ENCODE measurements around the gene CHORDC1.

Gene CHORDC1

DNA sequence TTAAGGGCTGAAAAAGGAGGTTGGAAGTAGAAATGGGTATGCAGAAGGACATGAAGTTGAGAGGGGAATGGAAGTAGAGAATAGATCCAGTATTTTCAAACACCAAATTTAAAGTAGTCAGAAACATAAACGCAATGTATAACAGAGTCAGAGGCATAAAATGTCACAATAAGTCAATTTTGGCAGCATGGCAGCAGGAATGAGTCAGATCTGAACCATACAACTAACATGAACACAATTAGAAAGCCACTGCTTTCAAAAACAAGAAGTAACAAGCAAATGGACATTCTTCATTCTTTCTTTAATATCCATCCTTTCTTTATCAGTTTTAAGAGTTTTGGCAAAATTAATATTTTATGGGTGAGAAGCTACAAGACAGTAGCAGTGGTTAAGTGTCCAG, 2.5 kb downstream of the CHORDC1 start:
- Histone ChIP-seq H3K27me3 (ENCODE audit: control insufficient read depth, insufficient read depth, low read length) (no peaks in the 10 kb centered on the region), H3K9me3 (ENCODE audit: control insufficient read depth, low read length) (no peaks in the 10 kb centered on the region), H3K4me1 (peaks cover 8% of the 10 kb centered on the region), H3K27ac (no peak overlapping the region), H3K79me2 (peaks cover 27% of the 10 kb centered on the region), H3K4me3 (ENCODE audit: low read depth, low read length) (no peak overlapping the region), H3K9ac (no peak overlapping the region), H2AFZ (no peak overlapping the region), H3K36me3 (ENCODE audit: control insufficient read depth, insufficient read depth, low read length) (no peaks in the 10 kb centered on the region), H3K4me2 (ENCODE audit: low read length) (no peak overlapping the region)
- TF ChIP-seq, protein P1, sequence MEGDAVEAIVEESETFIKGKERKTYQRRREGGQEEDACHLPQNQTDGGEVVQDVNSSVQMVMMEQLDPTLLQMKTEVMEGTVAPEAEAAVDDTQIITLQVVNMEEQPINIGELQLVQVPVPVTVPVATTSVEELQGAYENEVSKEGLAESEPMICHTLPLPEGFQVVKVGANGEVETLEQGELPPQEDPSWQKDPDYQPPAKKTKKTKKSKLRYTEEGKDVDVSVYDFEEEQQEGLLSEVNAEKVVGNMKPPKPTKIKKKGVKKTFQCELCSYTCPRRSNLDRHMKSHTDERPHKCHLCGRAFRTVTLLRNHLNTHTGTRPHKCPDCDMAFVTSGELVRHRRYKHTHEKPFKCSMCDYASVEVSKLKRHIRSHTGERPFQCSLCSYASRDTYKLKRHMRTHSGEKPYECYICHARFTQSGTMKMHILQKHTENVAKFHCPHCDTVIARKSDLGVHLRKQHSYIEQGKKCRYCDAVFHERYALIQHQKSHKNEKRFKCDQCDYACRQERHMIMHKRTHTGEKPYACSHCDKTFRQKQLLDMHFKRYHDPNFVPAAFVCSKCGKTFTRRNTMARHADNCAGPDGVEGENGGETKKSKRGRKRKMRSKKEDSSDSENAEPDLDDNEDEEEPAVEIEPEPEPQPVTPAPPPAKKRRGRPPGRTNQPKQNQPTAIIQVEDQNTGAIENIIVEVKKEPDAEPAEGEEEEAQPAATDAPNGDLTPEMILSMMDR (IDR thresholded peaks at IDR 0.05) = no peak

DNA sequence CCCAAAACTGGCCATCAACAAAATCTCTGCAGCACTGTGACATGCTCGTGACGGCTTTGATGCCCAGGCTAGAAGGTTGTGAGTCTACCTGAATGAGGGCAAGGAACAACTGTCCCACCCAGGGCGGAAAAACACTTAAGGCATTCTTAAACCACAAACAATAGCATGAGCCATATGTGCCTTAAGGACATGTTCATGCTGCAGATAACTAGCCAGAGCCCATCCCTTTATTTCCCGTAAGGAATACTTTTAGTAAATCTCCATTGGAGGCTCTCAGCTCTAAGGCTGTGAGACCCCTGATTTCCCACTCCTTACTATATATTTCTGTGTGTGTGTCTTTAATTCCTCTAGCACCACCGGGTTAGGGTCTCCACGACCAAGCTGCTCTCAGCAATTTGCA, 3.4 kb downstream of the CHORDC1 start:
- no peaks in the 10 kb centered on the region for H3K27me3 ChIP-seq (ENCODE audit: control insufficient read depth, insufficient read depth, low read length)
- H2AFZ ChIP-seq = no peak overlapping the region
- H3K36me3 ChIP-seq (ENCODE audit: control insufficient read depth, insufficient read depth, low read length) = no peaks in the 10 kb centered on the region
- TF ChIP-seq, protein P1 (IDR thresholded peaks at IDR 0.05) = no peak
- no peak overlapping the region for H3K27ac ChIP-seq
- H3K79me2 ChIP-seq = peaks cover 27% of the 10 kb centered on the region
- H3K9me3 ChIP-seq (ENCODE audit: control insufficient read depth, low read length) = no peaks in the 10 kb centered on the region
- H3K4me3 ChIP-seq (ENCODE audit: low read depth, low read length) = no peak overlapping the region
- no peak overlapping the region for H3K9ac ChIP-seq
- H3K4me1 ChIP-seq = peaks cover 8% of the 10 kb centered on the region
- H3K4me2 ChIP-seq (ENCODE audit: low read length) = no peak overlapping the region

DNA sequence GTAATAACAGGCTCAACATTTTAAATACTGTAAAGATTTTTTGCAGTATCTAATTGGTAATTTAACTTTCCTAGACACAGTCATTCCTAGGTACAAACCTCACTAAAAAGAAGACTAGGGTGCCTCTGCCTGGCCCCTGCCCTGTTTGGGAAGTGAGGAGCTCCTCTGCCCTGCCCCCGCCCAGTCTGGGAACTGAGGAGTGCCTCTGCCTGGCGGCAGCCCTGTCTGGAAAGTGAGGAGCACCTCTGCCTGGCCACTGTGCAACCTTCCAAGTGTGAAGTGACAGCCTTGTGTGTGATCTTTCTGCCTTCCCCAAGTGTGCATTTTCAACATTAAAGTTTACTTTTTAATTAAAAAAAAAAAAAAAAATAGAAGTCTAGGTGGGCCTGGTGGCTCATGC, 4.2 kb downstream of the CHORDC1 start:
- H3K4me3 ChIP-seq (ENCODE audit: low read depth, low read length) = no peak overlapping the region

DNA sequence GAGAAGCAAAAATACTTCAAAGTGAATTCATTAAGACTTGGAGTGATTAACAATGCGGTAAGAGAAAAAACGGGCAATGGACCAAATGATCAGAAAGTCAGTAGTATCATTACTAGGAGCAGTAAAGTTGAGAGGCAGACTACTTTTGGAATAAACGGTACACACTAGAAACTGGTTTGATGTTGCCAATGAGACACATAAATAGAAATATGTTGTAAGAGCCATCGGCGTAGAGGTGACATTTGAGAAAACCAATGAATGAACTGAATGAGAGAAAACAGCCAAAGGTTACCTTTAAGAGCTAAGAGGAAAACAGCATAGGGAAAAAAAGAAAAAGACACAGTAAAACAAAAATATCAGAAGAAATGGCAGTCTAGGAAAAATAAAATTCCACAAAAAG, 6.2 kb downstream of the CHORDC1 start:
- peaks cover 8% of the 10 kb centered on the region for H3K4me1 ChIP-seq
- H3K9ac ChIP-seq = no peak overlapping the region
- H2AFZ ChIP-seq = no peak overlapping the region
- no peak overlapping the region for H3K27ac ChIP-seq
- no peak overlapping the region for H3K4me2 ChIP-seq (ENCODE audit: low read length)
- H3K79me2 ChIP-seq = peaks cover 24% of the 10 kb centered on the region
- H3K36me3 ChIP-seq (ENCODE audit: control insufficient read depth, insufficient read depth, low read length) = no peaks in the 10 kb centered on the region
- no peaks in the 10 kb centered on the region for H3K27me3 ChIP-seq (ENCODE audit: control insufficient read depth, insufficient read depth, low read length)
- TF ChIP-seq, protein P1 (IDR thresholded peaks at IDR 0.05) = no peak
- H3K4me3 ChIP-seq (ENCODE audit: low read depth, low read length) = no peak overlapping the region
- no peaks in the 10 kb centered on the region for H3K9me3 ChIP-seq (ENCODE audit: control insufficient read depth, low read length)

More for the DNA sequence above, 4.2 kb downstream of the CHORDC1 start:
- Histone ChIP-seq H3K36me3 (ENCODE audit: control insufficient read depth, insufficient read depth, low read length) (no peaks in the 10 kb centered on the region), H3K9me3 (ENCODE audit: control insufficient read depth, low read length) (no peaks in the 10 kb centered on the region), H3K4me2 (ENCODE audit: low read length) (no peak overlapping the region), H3K79me2 (peaks cover 29% of the 10 kb centered on the region), H3K27ac (no peak overlapping the region), H2AFZ (no peak overlapping the region), H3K27me3 (ENCODE audit: control insufficient read depth, insufficient read depth, low read length) (no peaks in the 10 kb centered on the region), H3K9ac (no peak overlapping the region), H3K4me1 (peaks cover 8% of the 10 kb centered on the region)
- TF ChIP-seq, protein P1 (IDR thresholded peaks at IDR 0.05) = no peak

DNA sequence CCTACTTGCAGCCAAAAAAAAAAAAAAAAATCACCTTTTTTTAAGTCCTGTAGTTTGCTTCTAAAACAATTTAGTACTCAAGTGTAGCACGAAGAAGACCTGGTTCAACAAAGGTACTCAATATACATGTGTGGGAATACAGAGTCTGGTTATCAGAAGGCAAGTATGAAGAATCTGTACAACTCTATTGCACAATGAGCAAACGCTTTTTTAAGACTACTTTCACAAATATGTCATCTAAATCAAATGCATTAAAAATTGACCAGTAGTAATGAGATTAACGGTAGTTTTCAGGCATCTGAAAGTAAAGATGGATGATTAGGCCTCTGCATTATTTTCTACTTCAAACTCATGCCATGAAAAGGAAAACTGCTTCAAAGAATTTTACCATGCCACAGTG, 9.5 kb downstream of the CHORDC1 start:
- no peak overlapping the region for H3K4me3 ChIP-seq (ENCODE audit: low read depth, low read length)
- no peaks in the 10 kb centered on the region for H3K36me3 ChIP-seq (ENCODE audit: control insufficient read depth, insufficient read depth, low read length)
- no peak overlapping the region for H3K27ac ChIP-seq
- H3K9me3 ChIP-seq (ENCODE audit: control insufficient read depth, low read length) = no peaks in the 10 kb centered on the region
- TF ChIP-seq, protein P1 (IDR thresholded peaks at IDR 0.05) = no peak
- H3K4me1 ChIP-seq = no peaks in the 10 kb centered on the region
- H3K9ac ChIP-seq = no peak overlapping the region
- no peaks in the 10 kb centered on the region for H3K27me3 ChIP-seq (ENCODE audit: control insufficient read depth, insufficient read depth, low read length)
- no peak overlapping the region for H2AFZ ChIP-seq
- H3K79me2 ChIP-seq = peaks cover 2% of the 10 kb centered on the region
- H3K4me2 ChIP-seq (ENCODE audit: low read length) = no peak overlapping the region

Measured in parathyroid adenoma (tissue), 2 donors.